ENCODE results near the gene FBXO42.

DNA sequence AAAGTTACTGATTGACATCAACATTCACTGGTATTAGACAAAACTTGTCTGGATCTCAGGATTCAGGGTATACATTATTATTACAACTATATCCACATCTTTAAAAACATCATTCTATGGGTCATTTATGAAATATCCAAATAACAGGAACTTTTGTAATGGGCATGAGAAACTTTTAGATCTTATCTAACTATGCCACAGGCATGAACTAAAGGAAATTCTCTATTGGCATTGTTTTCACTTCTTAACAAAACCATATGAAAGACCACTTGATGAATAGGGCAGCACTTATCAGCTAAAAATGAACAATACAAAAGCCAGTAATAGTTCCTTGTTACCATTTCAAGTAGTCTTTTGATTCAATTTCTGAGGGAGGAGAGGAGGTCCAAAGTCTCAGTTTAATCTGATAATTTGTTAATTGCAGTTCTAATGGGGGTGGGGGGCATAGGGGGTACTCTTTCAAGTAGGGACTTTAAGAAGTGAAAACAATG is 84.5 kb downstream of the FBXO42 start:
- TF ChIP-seq CTCF (IDR thresholded peaks at IDR 0.05) (no peak), POLR2A (IDR thresholded peaks at IDR 0.05) (no peak)

Measured in right lobe of liver (tissue), 4 donors.